DMS114 treated with DMSO at 0.1 percent for 48 hours (cell line): Measurements from ENCODE around the gene MRPL53.
A peak's percentile ranks its signal among the peaks of the same experiment; 100 is the strongest.
"Not testable (repeated sequence)": the region's sequence is repeated elsewhere in the genome, so short reads cannot be mapped to it uniquely, and the experiment has no call there.

Experiments used
- DNase-seq: peaks from one replicate; lab custom pipeline; 2025; ENCODE audit not compliant: unreplicated experiment; lab: John Stamatoyannopoulos, UW

The MRPL53 gene

DNA sequence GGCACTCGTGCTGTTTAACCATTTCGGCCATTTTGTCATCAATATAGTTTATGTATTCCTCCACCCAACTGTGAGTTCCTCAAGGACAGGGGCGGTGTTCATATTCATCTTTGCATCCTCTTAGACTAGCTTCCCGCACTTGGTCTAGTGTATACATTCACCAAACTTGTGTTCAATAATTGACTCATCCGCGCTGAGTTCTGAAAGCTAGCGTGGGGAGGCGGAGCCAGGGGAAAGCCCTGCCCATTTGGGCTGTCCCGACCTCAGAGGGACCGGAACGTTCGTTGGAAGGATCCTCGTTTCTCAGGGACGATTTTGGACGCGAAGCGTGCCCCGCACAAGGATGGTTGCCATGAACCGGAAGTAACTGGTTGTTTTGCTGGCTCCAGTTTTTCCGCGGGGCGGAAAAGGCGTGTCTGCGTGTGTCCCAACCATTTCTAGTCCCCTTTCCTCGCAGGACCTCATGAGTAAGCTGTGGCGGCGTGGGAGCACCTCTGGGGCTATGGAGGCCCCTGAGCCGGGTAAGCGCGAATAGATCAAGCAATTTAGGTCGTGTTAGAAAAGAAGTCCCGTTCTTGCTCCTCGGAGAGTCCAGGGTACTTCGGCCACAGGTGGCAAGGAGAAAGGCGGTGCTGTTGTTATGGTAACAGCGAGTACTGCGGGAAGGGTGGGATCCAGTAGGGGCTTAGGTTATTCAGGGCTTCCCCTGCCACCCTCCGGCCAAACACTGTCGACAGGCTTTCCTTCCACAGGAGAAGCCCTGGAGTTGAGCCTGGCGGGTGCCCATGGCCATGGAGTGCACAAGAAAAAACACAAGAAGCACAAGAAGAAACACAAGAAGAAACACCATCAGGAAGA is 17.6 kb downstream of the MRPL53 start, which contains the start of gene INO80B:
Gene INO80B (plus strand): TSS at position 434 of the 858 bp plus-strand sequence. CDS start 30 bp downstream, at position 464.
- peak; percentile 96 for DNase-seq

DNA sequence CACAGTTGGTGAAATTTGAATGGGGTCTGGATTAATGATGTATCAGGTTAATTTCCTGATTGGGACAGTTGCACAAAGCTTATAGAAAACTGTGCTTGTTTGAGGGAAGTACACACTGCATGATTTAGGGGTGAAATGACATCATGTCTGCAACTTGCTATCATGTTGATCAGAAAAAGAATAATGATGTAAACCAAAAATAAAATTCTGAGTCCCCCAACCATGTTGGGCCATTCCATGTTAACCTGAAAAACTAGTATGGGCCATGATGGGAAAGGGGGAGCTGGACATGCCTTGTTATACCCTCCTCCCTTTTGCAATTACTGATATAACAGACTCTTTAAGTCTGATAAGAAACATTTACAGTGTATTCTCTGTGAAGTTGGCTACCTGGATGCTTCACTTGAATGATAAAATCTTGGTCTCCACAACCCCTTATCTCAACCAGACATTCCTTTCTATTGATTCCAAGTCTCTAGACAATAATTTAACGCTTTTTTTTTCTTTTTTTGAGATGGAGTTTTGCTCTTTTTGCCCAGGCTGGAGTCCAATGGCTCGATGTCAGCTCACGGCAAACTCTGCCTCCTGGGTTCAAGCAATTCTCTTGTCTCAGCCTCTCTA is 21.8 kb downstream of the MRPL53 start:
- DNase-seq = no peak

DNA sequence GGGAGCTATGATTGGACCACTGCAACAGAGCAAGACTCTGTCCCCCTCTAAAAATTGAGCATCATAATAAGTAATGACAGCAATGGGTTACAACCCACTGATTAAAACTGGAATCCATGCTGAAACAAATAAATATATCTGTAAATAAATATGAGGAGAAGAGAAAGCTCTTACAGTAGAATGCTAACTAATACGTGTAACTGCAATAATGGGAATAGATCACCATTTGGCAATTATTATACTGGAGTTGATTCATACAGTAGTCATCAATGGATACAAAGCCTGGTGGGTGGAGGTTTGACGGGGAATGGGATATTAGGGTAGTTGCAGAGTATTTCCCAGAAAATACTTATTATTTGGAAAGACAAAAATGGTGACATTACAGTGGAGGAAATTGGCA is 23.7 kb downstream of the MRPL53 start:
- DNase-seq = no peak

DNA sequence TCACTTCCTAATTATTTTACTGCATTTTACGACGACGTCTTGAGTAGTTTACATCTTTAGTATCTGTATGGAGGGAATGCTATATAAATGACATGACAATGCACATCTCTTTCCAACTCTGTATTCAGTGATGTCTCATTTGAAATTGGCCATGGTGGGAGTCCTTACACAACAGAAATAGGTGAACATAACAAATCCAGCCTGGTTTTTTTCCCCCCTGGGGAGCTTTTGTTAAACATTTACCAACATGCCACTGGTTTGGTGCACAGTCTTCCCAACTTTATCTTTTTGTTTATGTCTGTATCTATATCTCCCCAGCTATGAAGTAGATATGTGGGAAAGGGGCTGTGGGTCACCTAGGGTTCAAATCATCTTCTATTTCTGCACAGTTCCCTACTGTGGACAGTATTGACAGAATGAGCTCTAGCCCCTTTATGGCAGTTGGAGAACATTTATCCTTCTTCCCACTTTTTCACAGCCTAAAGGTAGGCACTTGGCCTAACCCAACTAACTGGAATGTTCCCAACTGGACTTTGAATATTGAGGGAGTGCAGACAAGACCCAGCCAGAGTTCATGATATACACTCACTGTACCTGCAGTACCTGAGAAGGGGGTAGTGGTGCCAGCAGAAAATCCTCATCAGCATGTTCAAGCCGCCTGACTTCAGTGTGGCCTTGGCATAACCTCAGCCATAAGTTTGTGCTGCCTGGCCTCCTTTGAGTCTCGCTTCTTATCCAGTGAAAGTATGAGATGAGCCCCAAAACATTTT is 25.1 kb downstream of the MRPL53 start:
- DNase-seq = no peak

DNA sequence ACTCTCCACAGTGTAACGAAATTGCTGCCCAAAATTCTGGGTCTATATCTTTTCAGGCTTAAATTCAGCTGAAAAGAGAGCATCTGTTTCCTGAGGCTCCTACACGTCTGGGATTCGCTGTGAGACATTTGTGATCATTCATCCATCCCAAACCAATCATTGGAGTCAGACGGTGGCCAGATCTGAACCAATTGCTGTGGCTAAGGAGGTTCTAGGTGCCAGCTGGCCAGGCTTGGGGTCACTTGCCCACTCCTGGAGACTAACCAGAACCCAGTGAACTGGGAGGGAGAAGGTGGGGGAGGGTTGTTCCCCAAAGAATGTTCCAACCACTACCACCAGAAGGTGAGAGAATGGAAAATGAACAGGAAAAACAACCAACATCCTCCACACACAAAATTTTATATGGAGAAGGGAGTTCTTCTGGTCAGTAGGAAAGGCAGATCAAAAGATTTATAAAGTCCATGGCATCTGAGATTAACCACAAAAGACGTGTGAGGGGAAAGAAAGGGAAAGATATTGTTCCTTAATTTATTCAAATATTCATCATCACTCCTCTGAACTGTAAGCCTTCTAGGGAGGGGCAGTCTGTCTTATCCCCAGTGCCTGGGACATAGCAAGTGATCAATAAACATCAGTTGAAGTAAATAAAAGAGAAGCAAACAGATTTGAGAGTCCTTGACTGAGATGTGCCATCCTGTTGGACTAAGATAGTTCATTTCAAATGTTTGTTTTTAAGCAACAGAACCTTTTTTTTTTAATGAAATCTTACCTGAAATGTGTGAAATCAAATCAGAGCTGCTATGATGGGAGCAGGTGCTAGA is 27.8 kb downstream of the MRPL53 start:
- no peak for DNase-seq

DNA sequence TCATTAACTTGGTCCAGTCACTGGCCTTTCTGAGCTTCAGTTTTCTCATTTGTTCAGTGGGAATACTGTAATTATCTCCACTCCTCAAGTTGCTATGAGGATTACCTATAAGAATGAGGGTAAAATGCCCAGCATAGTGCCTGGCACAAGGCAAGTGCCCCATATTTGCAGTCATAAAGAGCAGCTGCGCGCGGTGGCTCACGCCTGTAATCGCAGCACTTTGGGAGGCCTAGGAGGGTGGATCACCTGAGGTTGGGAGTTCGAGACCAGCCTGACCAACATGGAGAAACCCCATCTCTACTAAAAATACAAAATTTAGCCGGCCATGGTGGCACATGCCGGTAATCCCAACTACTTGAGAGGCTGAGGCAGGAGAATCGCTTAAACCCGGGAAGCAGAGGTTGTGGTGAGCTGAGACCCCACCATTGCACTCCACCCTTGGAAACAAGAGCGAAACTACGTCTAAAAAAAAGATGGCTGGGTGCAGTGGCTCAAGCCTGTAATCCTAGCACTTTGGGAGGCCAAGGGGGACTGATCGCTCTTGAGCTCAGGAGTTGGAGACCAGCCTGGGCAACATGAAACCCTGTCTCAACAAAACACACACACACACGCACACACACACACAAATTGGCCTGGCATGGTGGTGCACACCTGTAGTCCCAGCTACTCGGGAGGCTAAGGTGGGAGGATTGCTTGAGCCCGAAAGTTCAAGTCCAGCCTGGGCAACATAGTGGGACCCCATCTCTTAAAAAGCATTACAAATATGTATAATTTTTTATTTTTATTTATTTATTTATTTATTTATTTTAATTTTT is 29.8 kb downstream of the MRPL53 start:
- DNase-seq = not testable (repeated sequence)

DNA sequence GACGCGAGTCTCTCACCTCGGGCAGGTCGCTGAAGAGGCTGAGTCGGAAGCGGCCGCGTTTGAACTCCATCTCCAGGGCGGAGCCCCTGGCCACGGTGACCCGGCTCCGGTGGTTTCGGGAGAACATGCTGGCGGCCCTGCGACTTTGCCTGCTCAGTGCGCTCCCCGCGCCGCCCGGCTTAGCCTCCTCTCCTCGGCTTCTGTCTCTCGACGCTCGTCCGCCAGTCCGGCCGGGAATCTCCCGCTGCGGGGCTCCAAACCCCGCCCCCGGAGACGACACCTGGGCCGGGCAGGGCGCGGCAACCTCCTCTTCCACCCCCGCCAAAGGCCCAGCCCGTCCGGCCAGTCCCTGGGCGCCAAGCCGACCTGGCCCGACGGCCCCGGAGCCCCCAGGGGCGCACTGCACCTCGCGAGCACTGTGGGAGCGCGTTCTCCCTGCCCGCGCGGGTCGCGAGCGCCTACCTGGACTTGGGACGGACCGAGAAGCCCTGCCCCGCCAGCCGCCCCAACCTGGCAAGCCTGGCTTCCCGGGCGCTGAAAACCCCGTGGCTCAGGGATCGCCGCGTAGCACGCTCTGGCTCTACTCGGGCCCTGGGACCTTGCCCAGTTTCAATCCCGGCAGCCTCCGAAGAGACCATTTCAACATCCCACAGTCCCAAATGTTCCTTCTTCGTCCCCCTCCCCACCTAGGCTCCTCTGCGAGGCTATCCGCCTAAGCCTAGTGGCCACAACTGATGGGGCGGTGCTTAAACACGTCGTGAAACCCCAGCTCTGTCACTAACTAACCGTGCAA is 30.6 kb downstream of the MRPL53 start, which contains the start of gene RTKN:
Gene RTKN (minus strand): TSS at position 248 of the 793 bp plus-strand sequence. CDS start 121 bp downstream, at position 127.
- DNase-seq = no peak

DNA sequence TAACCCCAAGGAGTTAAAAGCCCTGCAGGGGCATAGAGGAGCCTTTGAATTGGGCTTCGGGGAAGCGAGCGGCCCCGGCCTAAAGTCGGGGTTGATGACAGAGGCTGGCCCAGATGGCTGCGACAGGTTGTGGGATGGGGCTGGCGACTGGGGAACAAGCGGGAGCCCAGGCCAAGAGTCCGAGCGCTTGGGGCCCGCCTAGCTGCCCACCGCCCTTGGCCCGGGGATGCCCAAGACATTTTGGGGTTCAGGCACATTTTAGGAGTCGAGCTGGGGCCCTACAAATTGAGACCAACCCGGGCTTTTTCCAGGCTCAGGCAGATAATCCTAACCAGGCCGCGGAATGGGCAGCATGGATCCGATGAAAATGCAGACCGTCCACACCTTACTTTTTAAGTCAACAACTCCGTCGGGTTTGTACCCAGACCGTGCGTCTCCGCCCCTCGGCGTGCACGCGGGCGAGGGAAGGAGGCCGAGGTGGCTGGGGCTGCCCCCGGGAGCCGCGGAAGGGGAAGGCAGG is 31.2 kb downstream of the MRPL53 start:
- no peak for DNase-seq

DNA sequence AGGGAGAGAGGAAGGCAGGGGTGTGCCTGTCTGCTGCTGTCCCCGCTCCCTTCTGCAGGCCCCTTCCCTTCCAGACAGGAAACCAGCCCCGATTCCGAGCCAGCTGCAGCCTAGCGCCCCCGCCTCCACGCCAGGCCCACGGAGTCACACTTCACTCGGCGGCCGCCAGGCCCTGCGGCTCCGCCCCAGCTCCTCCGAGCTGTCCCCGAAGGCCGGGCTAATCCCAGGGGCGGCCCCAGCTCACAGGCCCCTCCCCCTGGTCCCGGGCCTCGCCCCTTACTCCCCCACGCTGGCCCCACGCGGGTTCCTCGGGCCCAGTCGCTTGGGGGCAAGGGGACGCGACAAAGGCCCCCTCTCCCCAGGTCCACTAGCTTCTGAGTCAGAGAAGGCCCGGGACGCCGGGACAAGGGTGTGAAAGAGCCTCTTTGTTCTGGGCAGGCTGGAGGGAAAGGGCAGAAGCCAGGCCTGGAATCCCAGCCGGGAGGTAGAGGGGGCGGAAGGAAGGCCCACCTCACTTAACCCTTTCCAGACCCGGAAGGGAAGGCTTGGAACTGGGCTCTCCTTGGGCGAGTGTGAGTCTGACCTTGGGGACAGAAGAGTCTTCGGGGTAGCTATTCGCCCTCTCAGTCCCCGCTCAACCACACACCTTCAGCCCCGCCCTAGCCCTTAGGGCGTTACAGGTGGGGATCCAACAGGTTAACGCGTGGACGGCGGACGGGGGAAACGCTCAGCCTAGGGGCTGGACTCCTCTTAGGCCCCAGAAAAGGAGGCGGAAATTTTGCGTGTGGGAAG is 31.9 kb downstream of the MRPL53 start:
- peak; percentile 72 for DNase-seq

DNA sequence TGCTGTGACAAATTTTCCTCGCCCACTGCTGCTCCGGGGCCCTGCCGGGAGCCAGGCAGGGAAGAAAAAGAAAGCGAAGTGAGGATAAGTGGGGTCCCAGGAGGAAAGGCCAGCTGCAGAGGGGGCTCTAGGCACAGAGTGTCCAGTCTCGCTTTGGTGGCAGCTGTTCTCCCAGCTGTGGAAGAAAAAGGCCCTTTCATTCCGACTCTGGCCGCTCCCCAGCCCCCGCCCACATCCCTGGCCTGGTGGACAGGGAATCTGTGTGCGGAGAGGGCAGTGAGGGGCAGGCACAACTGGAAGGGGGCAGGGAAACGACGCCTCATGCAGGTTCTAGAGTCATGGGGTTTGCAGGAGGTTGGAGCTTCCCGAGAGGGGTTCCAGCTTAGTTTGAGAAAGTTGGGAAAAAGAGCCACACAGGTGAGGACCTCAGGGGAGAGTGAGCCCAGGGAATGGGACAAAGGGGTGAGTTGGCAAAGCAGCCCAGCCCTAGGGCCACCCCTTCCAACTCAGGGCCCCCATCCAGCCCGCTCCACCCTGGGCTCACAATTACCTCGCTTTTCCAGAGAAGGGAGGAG is 32.6 kb downstream of the MRPL53 start:
- DNase-seq = no peak

DNA sequence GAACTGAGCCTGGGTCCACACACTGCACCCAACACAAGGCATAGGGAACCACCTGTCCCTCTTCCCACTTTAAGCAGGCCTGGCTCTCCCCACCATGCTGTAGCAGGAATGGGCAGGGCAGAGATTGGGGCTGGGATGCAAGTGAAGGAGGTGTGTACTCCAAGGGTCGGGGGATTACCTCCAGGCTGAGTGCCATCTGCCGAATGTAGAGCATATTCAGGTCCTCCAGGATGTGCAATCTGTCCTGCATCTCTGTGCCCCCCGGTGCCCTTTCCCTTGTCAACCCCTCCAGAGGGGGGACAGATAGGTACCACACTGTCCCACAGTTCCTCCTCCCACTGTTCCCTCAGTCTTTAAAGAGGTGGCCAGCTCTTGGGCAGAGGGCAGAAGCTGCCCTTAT is 33.1 kb downstream of the MRPL53 start:
- no peak for DNase-seq

DNA sequence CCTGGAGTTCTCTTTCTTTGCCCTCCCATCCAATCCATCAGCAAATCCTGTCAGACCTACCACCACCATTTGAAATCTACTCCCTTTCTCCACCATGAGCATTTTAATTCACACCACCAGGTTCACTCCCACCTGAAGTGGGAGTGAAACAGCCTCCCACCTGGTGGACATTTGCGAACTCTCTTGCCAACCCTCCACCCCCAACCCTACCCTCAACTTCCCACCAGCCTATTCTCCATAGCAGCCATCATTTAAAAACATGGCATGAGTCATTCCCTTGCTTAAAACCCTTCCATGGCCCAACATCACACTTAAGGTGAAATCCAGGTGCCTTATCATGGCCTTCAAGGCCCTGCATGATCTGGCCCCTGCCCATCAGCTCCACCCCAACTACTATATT is 34.2 kb downstream of the MRPL53 start:
- no peak for DNase-seq

DNA sequence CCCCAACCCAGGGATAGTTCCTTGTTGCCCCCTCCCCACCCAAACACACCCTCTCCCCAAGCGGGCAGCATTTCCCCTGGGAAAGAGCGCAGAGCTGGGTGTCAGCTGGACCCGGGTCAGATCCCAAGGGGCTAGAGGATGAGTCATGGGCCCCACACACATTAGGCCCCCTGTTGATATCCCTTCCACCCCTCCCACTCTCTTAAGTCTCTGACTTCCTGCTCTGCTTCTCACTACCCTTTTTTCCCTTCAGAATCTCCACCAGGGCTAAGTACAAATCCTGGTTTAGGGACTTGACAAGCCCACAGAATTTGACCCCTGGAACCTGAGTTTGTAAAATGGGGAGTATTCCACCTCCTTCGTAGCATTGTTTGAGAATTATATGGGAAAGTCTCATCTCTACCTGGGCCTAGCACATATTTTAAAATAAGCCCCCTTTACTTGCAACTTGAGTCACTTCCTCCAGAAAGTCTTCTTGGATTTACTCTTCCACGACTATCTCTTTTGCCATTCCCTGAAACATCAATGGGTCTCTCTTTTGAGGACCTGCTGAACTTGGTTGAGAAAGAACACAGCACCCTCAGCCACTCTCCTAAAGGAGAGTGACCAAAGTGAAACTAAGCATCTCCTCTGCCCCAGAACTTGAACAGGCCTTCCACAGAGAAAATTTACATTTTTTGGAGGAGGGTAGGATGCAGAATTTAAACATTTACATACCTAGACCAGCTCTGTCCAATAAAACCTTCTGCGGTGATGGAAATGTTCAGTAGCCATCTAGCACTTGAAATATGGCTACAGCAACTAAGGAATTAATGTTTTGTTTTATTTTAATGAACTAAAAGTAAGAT is 35.4 kb downstream of the MRPL53 start:
- DNase-seq = no peak

DNA sequence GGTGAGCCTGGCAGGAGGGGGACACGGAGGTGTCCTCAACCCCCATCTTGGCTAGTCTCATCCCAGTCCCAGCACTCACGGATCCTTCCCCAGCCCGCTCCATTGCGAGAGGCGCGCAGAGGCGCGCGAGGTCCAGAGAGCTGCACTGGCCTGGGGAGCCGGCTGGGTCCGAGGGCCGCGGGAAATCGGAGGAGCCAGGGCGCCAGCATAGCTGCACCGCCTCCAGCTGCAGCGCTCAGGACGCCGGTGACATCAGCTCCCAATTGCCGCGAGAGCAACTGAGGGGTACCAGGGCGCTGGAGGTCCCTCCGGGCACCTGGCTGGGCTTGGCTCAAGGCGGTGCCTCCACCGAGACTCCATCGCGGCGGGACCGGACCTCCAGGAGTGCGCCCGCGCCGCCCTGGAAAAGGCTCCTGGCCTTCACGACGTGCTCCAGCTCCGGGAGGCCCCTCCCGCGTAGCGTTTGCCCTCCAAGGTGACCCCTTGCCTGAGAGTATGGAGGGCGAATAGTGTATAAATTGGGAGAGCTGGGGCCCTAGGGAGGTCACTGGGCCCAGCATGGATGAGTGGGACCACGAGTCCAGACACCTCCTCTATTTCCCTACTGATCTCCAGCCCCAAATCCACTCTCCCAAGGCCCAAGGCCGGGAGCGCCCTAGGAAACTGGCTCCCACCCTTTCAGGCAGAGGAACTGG is 36.2 kb downstream of the MRPL53 start:
- DNase-seq = no peak

DNA sequence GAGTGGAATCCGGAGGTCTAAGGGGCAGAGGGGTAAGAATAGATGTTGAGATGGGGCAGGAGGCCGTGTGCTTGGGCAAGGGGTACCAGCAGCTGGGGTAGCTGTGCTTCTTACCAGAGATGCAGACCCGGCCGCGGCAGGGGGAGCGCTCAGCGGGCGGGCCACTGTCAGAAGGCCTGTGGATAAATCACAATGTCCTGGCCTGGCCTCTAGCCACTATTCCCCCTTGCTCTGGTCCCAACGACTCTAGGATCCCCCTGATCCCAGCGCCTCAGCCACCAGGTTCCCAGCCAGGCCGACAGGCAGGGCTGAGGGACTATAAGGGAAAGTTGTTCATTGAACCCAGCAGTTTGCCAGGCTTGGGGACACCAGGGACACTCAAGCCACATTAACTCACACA is 42.0 kb downstream of the MRPL53 start:
- no peak for DNase-seq
